Prostate gland (tissue), 2 donors: ENCODE data around the gene CDK14.

ENCODE experiments used
- POLR2A ChIP-seq: fragments of 450-650 bp; IDR thresholded peaks from one replicate; pipeline ENCODE4 v1.6.1; 2016; ENCODE audit warnings: antibody characterized with exemption, mild to moderate bottlenecking
- POLR2AphosphoS5 ChIP-seq: sonication (generic); formaldehyde crosslinking; IDR thresholded peaks from one replicate; pipeline ENCODE4 v1.6.1; 2017; ENCODE audit warnings: antibody characterized with exemption
- TF ChIP-seq, protein P1 (sequence below), 4 experiments: fragments of 200-600 bp in 2 of 4; fragments of 450-650 bp in 2 of 4; sonication (generic) in 2 of 4; IDR thresholded peaks; 1 replicate in 3 of 4; 2 replicates in 1 of 4; pipeline ENCODE4 v1.5.1; 2016 to 2019; ENCODE audit warnings: antibody characterized with exemption in 4 of 4, mild to moderate bottlenecking in 2 of 4, moderate library complexity in 2 of 4

GRCh38 chr7:90674625-90675024 is 78.5 kb downstream of the CDK14 start:
- TF ChIP-seq, protein P1, sequence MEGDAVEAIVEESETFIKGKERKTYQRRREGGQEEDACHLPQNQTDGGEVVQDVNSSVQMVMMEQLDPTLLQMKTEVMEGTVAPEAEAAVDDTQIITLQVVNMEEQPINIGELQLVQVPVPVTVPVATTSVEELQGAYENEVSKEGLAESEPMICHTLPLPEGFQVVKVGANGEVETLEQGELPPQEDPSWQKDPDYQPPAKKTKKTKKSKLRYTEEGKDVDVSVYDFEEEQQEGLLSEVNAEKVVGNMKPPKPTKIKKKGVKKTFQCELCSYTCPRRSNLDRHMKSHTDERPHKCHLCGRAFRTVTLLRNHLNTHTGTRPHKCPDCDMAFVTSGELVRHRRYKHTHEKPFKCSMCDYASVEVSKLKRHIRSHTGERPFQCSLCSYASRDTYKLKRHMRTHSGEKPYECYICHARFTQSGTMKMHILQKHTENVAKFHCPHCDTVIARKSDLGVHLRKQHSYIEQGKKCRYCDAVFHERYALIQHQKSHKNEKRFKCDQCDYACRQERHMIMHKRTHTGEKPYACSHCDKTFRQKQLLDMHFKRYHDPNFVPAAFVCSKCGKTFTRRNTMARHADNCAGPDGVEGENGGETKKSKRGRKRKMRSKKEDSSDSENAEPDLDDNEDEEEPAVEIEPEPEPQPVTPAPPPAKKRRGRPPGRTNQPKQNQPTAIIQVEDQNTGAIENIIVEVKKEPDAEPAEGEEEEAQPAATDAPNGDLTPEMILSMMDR (IDR thresholded peaks at IDR 0.05) = no peak
- TF ChIP-seq POLR2A = no peak
- no peak for TF ChIP-seq POLR2AphosphoS5
